GM19467 (cell line): ENCODE measurements around the gene PASK.

Experiments
- ATAC-seq: cut with Tn5 transposase; IDR thresholded peaks from one replicate; pipeline ENCODE4 v1.9.1; 2021; ENCODE audit warnings: mild to moderate bottlenecking, moderate library complexity; ENCODE audit not compliant: unreplicated experiment

PASK gene

GRCh38 chr2:241182126-241182525, 32.9 kb upstream of the PASK start:
- no peak for ATAC-seq

- ATAC-seq = no peak
These were observed 31.2 kb upstream of the PASK start for GRCh38 chr2:241180495-241180894.

- no peak for ATAC-seq
These were observed 30.6 kb upstream of the PASK start for GRCh38 chr2:241179899-241180298.

- no peak for ATAC-seq
These were observed 29.7 kb upstream of the PASK start for GRCh38 chr2:241178961-241179360.

GRCh38 chr2:241177526-241178334, 28.5 kb upstream of the PASK start:
- no peak for ATAC-seq

GRCh38 chr2:241173557-241173956, 24.3 kb upstream of the PASK start:
- no peak for ATAC-seq

GRCh38 chr2:241168366-241168765, 19.1 kb upstream of the PASK start:
- ATAC-seq = no peak

- no peak for ATAC-seq
These were observed 14.4 kb upstream of the PASK start for GRCh38 chr2:241163601-241164118.

- no peak for ATAC-seq
These were observed 12.5 kb upstream of the PASK start for GRCh38 chr2:241161646-241162281.

- ATAC-seq = no peak
These were observed 11.0 kb upstream of the PASK start for GRCh38 chr2:241160318-241160717.

GRCh38 chr2:241159116-241159515, 9.8 kb upstream of the PASK start:
- no peak for ATAC-seq

- ATAC-seq = no peak
These were observed 9.3 kb upstream of the PASK start for GRCh38 chr2:241158546-241158900.

- no peak for ATAC-seq
These were observed 8.7 kb upstream of the PASK start for GRCh38 chr2:241157841-241158545.

- no peak for ATAC-seq
These were observed 7.7 kb upstream of the PASK start for GRCh38 chr2:241156971-241157441.

- ATAC-seq = no peak
These were observed 6.7 kb upstream of the PASK start for GRCh38 chr2:241155936-241156335.

GRCh38 chr2:241154915-241155314, 5.6 kb upstream of the PASK start:
- no peak for ATAC-seq

GRCh38 chr2:241153616-241154015, 4.3 kb upstream of the PASK start:
- ATAC-seq = no peak

- ATAC-seq = no peak
These were observed 2.8 kb upstream of the PASK start for GRCh38 chr2:241151934-241152660.

GRCh38 chr2:241150660-241151530, 1.6 kb upstream of the PASK start:
- ATAC-seq = no peak
